ENCODE measurements around the gene KRT20. TPM values are rescaled to one million over a fixed set of nuclear protein-coding genes. Genes with fewer than 3 reads are reported as not detected.

KRT20 gene
- total RNA-seq, 3 donors from 2014 or later (not counting 1 experiment from before 2014, with no cell fraction given), result not detected

DNA sequence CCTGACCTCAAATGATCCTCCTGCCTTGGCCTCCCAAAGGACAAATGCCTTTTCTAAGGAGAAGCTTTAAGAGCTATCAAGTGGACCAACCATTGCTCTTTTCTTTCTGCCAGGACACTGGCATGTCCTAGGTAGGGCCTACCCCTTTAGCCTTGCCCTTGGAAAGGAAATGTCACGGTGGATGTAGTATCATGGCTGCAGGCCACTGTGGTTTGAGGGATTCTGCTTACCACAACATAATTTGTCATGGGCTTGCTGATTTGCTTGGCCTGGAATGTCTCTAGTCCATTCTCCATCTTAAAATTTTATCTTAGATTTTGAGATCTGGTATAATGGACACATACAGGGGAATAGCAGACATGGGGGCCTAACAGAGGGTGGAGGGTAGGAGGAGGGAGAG lies 6.0 kb downstream of the KRT20 start:
- Mint-ChIP-seq H3K4me1 (no peaks in the 10 kb centered on the region), H3K9me3 (no peaks in the 10 kb centered on the region), H3K4me3 (no peak overlapping the region), H3K27me3 (ENCODE audit: low read depth in 2 of 2) (peaks cover 16 to 20% of the 10 kb centered on the region in 2 donors), H3K36me3 (no peaks in the 10 kb centered on the region), H3K27ac (no peak overlapping the region)
- Histone ChIP-seq H3K4me3 (ENCODE audit: low read length) (no peak overlapping the region), H3K27me3 (ENCODE audit: control insufficient read depth, insufficient read depth, low read length) (peaks cover 2% of the 10 kb centered on the region), H3K36me3 (ENCODE audit: control insufficient read depth, insufficient read depth, low read length) (no peaks in the 10 kb centered on the region), H3K9me3 (ENCODE audit: control insufficient read depth, insufficient read depth, low read length) (no peaks in the 10 kb centered on the region), H3K27ac (ENCODE audit: low read length) (no peak overlapping the region), H3K4me1 (ENCODE audit: control insufficient read depth, insufficient read depth, low read length) (no peaks in the 10 kb centered on the region)
- no peak for TF ChIP-seq CTCF (IDR thresholded peaks at IDR 0.05)
- intact Hi-C loops (cut with micrococcal nuclease), result no loop called here
- WGBS (ENCODE audit: insufficient coverage), result 86% methylated on average over 1 of the region's 1 CpG
- no peak for ATAC-seq
- DNase-seq, result no peak

DNA sequence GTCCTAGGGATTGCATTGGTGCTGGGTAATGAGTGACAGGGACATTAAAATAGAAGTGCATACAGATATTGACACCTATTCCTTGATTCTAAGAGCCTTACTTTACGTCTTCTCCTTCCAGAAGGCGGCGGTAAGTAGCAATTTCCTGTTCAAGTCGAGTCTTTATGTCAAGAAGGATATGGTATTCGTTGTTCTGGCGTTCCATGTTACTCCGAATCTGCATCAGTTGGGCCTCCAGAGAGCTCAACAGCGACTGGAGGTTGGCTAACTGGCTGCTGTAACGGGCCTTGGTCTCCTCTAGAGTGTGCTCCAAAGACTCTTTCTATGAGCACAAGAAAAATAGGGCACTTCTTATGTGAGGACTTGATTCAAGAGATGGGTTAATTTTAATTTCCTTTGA lies 7.0 kb downstream of the KRT20 start:
- Histone ChIP-seq H3K4me1 (ENCODE audit: control insufficient read depth, insufficient read depth, low read length) (no peaks in the 10 kb centered on the region), H3K27me3 (ENCODE audit: control insufficient read depth, insufficient read depth, low read length) (peaks cover 5% of the 10 kb centered on the region), H3K27ac (ENCODE audit: low read length) (no peak overlapping the region), H3K36me3 (ENCODE audit: control insufficient read depth, insufficient read depth, low read length) (no peaks in the 10 kb centered on the region), H3K4me3 (ENCODE audit: low read length) (no peak overlapping the region), H3K9me3 (ENCODE audit: control insufficient read depth, insufficient read depth, low read length) (no peaks in the 10 kb centered on the region)
- ATAC-seq (no peak), DNase-seq (no peak)
- H3K9me3 Mint-ChIP-seq, result no peaks in the 10 kb centered on the region
- no peak overlapping the region for H3K27ac Mint-ChIP-seq
- H3K27me3 Mint-ChIP-seq (ENCODE audit: low read depth in 2 of 2), result peaks cover 9 to 23% of the 10 kb centered on the region in 2 donors
- H3K36me3 Mint-ChIP-seq, result no peaks in the 10 kb centered on the region
- H3K4me1 Mint-ChIP-seq, result no peaks in the 10 kb centered on the region
- 88% methylated on average over 9 of the region's 9 CpGs for WGBS (ENCODE audit: insufficient coverage)
- intact Hi-C loops (cut with micrococcal nuclease), result no loop called here
- H3K4me3 Mint-ChIP-seq, result no peak overlapping the region
- no peak for TF ChIP-seq CTCF (IDR thresholded peaks at IDR 0.05)

- intact Hi-C loops (cut with micrococcal nuclease), result no loop called here
- no peak for TF ChIP-seq CTCF (IDR thresholded peaks at IDR 0.05)
- H3K4me3 Mint-ChIP-seq, result no peak overlapping the region
- ATAC-seq, result no peak
- peaks cover 26 to 62% of the 10 kb centered on the region in 2 donors for H3K27me3 Mint-ChIP-seq (ENCODE audit: low read depth in 2 of 2)
- H3K4me3 ChIP-seq (ENCODE audit: low read length), result no peak overlapping the region
- H3K4me1 Mint-ChIP-seq, result no peaks in the 10 kb centered on the region
- no peaks in the 10 kb centered on the region for H3K4me1 ChIP-seq (ENCODE audit: control insufficient read depth, insufficient read depth, low read length)
- no peaks in the 10 kb centered on the region for H3K36me3 Mint-ChIP-seq
- H3K36me3 ChIP-seq (ENCODE audit: control insufficient read depth, insufficient read depth, low read length), result no peaks in the 10 kb centered on the region
- no peaks in the 10 kb centered on the region for H3K9me3 Mint-ChIP-seq
- no peak overlapping the region for H3K27ac Mint-ChIP-seq
- WGBS (ENCODE audit: insufficient coverage), result 100% methylated on average over 1 of the region's 1 CpG
- DNase-seq, result no peak
- no peak overlapping the region for H3K27ac ChIP-seq (ENCODE audit: low read length)
- H3K9me3 ChIP-seq (ENCODE audit: control insufficient read depth, insufficient read depth, low read length), result no peaks in the 10 kb centered on the region
- H3K27me3 ChIP-seq (ENCODE audit: control insufficient read depth, insufficient read depth, low read length), result peaks cover 8% of the 10 kb centered on the region
Observed at GRCh38 chr17:40873801-40874200, 11.2 kb downstream of the KRT20 start.

- no peak for TF ChIP-seq CTCF (IDR thresholded peaks at IDR 0.05)
- Mint-ChIP-seq H3K36me3 (no peaks in the 10 kb centered on the region), H3K9me3 (no peaks in the 10 kb centered on the region), H3K4me1 (no peaks in the 10 kb centered on the region), H3K27ac (no peak overlapping the region), H3K4me3 (no peak overlapping the region), H3K27me3 (ENCODE audit: low read depth in 2 of 2) (peaks cover 26 to 62% of the 10 kb centered on the region in 2 donors)
- DNase-seq, result no peak
- Histone ChIP-seq H3K4me3 (ENCODE audit: low read length) (no peak overlapping the region), H3K27ac (ENCODE audit: low read length) (no peak overlapping the region), H3K4me1 (ENCODE audit: control insufficient read depth, insufficient read depth, low read length) (no peaks in the 10 kb centered on the region), H3K36me3 (ENCODE audit: control insufficient read depth, insufficient read depth, low read length) (no peaks in the 10 kb centered on the region), H3K27me3 (ENCODE audit: control insufficient read depth, insufficient read depth, low read length) (peaks cover 9% of the 10 kb centered on the region), H3K9me3 (ENCODE audit: control insufficient read depth, insufficient read depth, low read length) (no peaks in the 10 kb centered on the region)
- no peak for ATAC-seq
- intact Hi-C loops (cut with micrococcal nuclease), result no loop called here
Observed at GRCh38 chr17:40873255-40873654, 11.8 kb downstream of the KRT20 start.

Data from natural killer cell (primary cell).